ENCODE data around the gene DPP10. TPM values are rescaled to one million over a fixed set of nuclear protein-coding genes. Genes with fewer than 3 reads are reported as not detected.

DPP10 gene
- total RNA-seq, 4 donors from 2014 or later = 0.09 to 4.0 (median 0.38) TPM; not detected in 1

DNA sequence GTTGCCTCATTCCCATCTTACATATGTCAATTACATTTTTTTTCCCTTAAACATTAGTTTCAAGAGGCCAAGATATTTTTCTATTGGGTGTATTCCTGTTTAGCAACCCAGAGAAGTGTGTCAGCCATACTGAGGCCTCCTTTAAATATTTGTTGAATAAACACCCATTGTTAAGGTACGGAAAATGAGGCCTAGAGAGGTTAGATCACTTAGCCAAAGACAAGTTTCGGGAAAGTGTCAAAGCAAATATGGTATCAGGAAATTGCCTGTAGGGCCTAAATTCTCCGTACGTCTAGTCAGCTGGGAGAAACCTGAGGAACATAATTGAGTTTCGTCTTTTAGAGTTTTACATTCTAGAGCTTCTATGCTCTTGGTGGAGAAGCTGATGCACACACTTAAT lies 1138.3 kb downstream of the DPP10 start:
- Histone ChIP-seq H3K27me3 (no peaks in the 10 kb centered on the region), H3K27ac (no peak overlapping the region), H3K4me1 (no peaks in the 10 kb centered on the region), H3K4me3 (no peak overlapping the region), H3K36me3 (no peaks in the 10 kb centered on the region), H3K9me3 (peaks cover 0 to 3% (median 0%) of the 10 kb centered on the region in 3 donors)
- DNase-seq = no peak
- TF ChIP-seq, protein P1, sequence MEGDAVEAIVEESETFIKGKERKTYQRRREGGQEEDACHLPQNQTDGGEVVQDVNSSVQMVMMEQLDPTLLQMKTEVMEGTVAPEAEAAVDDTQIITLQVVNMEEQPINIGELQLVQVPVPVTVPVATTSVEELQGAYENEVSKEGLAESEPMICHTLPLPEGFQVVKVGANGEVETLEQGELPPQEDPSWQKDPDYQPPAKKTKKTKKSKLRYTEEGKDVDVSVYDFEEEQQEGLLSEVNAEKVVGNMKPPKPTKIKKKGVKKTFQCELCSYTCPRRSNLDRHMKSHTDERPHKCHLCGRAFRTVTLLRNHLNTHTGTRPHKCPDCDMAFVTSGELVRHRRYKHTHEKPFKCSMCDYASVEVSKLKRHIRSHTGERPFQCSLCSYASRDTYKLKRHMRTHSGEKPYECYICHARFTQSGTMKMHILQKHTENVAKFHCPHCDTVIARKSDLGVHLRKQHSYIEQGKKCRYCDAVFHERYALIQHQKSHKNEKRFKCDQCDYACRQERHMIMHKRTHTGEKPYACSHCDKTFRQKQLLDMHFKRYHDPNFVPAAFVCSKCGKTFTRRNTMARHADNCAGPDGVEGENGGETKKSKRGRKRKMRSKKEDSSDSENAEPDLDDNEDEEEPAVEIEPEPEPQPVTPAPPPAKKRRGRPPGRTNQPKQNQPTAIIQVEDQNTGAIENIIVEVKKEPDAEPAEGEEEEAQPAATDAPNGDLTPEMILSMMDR (IDR thresholded peaks at IDR 0.05) = no peak
- no peak for TF ChIP-seq POLR2A (IDR thresholded peaks at IDR 0.05)
- WGBS, 2 donors = 79 to 86% methylated on average over 5 of the region's 5 CpGs
- intact Hi-C loops (cut with DNase I) = no loop called here

DNA sequence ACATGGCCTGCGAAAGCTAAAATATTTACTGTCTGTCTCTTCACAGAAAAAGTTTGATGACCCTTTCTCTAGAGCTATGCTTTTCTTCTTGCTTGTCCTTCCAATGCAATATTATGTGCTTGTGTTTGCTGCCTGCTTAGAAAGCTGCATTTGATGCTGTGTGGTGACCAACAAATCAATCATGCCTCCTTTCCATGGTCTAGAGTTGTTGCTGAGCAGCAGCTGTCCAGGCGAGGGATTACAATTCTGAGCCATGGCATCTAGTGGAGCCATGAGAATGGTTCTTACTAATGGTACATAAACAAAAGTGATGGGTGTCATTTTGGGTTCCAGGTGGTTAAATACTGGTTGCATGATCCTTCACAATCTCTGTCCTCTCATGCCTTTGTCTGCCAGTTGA lies 1142.1 kb downstream of the DPP10 start:
- no peak overlapping the region for H3K4me3 ChIP-seq
- H3K4me1 ChIP-seq = no peaks in the 10 kb centered on the region
- no peak for DNase-seq
- intact Hi-C loops (cut with DNase I) = no loop called here
- H3K9me3 ChIP-seq = peaks cover 0 to 4% (median 0%) of the 10 kb centered on the region in 3 donors
- TF ChIP-seq, protein P1 (IDR thresholded peaks at IDR 0.05) = no peak
- TF ChIP-seq POLR2A (IDR thresholded peaks at IDR 0.05) = no peak
- no peak overlapping the region for H3K27ac ChIP-seq
- no peaks in the 10 kb centered on the region for H3K27me3 ChIP-seq
- WGBS, 2 donors = 75 to 96% methylated on average over 2 of the region's 2 CpGs
- no peaks in the 10 kb centered on the region for H3K36me3 ChIP-seq

DNA sequence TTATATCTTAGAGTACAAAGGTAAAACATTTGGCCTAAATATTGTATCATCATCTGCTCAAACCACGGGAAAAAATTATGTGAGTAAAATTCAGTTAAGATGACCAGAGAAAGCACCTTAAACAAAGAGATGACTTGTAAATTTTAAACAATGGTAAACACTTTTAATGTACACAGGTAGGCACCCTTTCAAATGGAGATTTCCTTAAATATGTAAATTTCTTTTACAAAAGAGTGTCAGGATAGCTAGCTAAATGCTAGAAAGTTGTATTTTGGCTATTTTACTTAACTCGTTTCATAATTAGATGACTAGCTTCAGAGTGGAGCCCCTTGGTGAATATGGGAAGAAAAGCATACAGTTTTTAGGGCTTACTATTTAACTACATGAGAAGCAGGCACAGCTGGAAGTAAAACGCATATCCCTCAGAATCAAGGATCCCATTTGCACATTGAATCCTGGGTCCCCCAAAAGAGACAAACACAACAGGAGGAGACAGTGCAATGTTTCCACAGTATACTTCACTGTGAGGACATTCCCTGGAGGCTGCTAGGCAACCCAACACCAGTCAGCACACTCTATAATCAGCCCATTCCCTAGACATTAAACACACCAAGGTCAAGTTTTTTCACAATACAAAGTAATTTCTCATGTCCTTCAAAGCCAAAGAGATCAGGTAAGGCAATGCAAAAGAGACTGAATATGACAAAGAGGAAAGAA lies 1154.4 kb downstream of the DPP10 start:
- 31 to 46% methylated on average over 3 of the region's 3 CpGs for WGBS, 2 donors

DNA sequence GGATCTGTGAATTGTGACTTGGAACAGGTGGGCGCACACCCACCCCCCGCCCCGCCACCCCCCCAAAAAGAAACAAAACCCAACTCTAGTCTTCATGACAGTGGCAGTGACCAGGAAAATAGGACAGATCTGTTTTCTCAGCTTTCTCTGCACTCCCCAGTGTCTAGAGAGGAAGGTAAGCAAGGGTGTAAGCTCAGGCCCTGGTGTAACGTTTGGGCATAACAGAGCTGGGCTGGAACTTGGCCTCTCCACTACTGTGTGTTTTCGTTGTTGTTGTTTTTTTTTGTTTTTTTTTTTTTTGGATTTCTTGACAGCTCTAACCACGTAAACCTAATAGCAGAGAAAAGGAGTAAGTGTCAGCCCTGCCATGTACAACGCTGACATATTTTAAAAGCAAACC lies 1160.8 kb downstream of the DPP10 start:
- intact Hi-C loops (cut with DNase I) = no loop called here
- TF ChIP-seq, protein P1 (IDR thresholded peaks at IDR 0.05) = no peak
- Histone ChIP-seq H3K9me3 (no peaks in the 10 kb centered on the region), H3K4me1 (no peaks in the 10 kb centered on the region), H3K27ac (no peak overlapping the region), H3K27me3 (no peaks in the 10 kb centered on the region), H3K4me3 (no peak overlapping the region), H3K36me3 (no peaks in the 10 kb centered on the region)
- no peak for DNase-seq
- WGBS, 2 donors = 54 to 58% methylated on average over 7 of the region's 7 CpGs

More for the DNA sequence above, 1154.4 kb downstream of the DPP10 start:
- DNase-seq = no peak
- Histone ChIP-seq H3K27ac (no peak overlapping the region), H3K4me1 (no peaks in the 10 kb centered on the region), H3K27me3 (no peaks in the 10 kb centered on the region), H3K4me3 (no peak overlapping the region), H3K36me3 (no peaks in the 10 kb centered on the region), H3K9me3 (no peaks in the 10 kb centered on the region)
- TF ChIP-seq, protein P1 (IDR thresholded peaks at IDR 0.05) = no peak
- TF ChIP-seq POLR2A (IDR thresholded peaks at IDR 0.05) = no peak
- intact Hi-C loops (cut with DNase I) = no loop called here

DNA sequence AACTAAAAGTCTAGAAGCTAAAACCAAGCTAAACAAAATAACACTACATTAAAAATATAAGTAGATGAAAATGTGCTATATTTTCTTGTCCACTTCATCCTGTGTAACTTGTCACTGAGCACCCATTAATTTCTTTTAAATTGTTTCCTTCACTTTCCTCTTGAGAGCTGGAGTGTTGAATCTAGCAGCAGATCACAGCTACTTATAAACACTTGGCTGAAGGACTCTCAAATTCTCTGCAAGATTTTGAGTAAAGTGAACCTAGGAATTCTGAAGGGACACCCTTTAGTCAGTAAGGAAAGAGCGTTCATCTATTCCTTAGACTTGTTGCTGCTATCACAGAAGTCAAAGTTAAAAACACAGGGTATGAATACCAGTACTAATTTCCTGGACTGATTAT lies 1163.9 kb downstream of the DPP10 start:
- Histone ChIP-seq H3K4me3 (no peak overlapping the region), H3K9me3 (no peaks in the 10 kb centered on the region), H3K4me1 (no peaks in the 10 kb centered on the region), H3K27ac (no peak overlapping the region), H3K36me3 (no peaks in the 10 kb centered on the region), H3K27me3 (no peaks in the 10 kb centered on the region)
- 45 to 50% methylated on average over 1 of the region's 1 CpG for WGBS, 2 donors
- TF ChIP-seq, protein P1 (IDR thresholded peaks at IDR 0.05) = no peak
- no peak for TF ChIP-seq POLR2A (IDR thresholded peaks at IDR 0.05)
- intact Hi-C loops (cut with DNase I) = no loop called here
- DNase-seq = no peak

Data from esophagus squamous epithelium (tissue), 5 donors.